HG02981 (cell line): ENCODE measurements around the gene BTBD9.

Experiments
- ATAC-seq: cut with Tn5 transposase; IDR thresholded peaks from one replicate; pipeline ENCODE4 v1.9.1; 2021; ENCODE audit warnings: mild to moderate bottlenecking, moderate library complexity; ENCODE audit not compliant: unreplicated experiment

The BTBD9 gene

DNA sequence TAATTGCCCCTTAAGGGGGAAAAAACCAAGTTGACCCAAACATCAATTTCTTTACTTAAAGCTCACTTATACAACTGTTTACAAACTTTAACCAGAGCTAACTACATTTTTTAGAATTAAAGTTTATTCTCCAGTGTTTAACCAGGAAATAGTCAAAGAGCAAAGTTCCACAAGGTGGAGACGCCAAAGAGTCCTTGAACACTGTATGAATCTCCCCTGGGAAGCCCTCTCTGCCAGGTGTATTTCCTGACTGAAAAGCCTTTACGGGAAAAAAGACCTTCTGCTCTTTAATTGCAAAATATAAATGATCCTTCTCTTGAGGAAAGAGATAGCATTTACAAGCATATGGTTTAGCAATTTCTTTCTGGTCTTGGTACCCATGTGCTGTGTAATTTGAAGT, 36.2 kb downstream of the BTBD9 start:
- ATAC-seq = no peak

DNA sequence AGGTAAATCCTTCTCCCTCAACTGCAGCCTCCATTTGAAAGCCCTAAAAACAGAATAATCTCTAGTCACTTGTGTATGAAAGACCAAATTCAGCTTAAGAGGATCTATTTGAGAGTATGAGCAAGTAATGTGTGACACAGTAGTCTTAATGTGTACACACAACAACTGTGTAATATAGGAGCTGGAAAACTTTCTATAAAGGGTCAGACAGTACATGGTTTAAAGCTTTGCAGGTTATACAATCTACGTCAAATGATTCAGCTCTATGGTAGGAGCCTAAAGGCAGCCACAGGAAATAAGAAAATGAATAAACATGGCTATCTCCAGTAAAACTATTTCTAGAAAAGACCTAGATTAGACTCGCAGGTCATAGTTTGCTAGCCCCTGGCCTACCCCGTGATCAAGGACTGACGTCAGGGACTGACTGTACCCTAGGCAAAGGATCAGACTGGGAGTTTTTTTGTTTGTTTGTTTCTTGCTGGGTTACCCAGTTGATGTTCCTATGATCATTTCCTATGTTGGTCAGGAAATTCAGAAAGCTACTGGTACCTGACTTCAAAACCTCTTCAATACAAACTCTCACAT, 39.7 kb downstream of the BTBD9 start:
- no peak for ATAC-seq

DNA sequence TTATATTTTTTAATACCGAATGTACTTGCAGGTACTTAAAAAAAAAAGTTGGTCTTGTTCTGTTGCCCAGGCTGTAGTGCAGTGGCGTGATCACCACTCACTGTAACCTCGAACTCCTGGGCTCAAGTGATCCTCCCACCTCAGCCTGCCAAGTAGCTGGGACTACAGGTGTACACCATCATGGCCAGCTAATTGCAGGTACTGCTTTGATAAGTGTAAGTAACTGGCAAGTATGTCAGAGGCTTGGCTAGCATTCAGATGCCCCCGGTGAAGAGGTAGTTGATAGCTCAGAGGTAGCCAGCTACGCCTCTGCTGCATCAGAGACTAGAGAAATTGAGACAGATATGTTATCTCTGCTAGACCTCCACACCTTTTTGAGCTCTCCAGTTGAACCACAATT, 40.5 kb downstream of the BTBD9 start:
- no peak for ATAC-seq

DNA sequence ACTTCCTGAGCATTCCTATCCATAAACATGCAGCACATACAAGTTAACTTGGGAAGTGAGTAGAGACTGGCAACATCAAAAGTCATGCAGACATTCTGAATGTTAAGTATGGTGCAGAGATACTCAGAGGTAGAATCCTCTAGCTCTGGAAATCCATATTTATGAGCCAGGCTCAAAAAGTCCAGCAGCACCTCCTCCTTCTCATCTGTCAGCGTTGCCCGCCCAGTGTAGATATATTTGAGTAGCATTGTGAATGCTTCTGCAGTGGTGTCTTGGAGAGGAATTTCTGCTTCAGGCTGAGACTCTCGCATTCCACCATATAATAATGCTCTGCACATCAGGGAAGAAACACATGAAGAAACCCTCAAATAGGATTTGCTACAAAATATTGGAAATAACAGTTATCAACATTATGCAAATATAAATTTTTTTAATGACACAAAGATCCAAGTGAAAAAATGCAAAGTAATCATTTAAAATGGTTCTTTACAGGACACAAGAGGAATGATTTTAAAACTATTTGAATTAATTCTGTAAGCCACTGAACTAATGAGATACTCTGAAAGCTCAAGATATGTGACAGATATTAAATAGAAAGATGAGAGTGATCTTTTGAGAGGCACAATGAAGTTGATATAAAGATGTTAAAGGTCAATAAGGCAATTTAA, 45.6 kb downstream of the BTBD9 start:
- no peak for ATAC-seq

DNA sequence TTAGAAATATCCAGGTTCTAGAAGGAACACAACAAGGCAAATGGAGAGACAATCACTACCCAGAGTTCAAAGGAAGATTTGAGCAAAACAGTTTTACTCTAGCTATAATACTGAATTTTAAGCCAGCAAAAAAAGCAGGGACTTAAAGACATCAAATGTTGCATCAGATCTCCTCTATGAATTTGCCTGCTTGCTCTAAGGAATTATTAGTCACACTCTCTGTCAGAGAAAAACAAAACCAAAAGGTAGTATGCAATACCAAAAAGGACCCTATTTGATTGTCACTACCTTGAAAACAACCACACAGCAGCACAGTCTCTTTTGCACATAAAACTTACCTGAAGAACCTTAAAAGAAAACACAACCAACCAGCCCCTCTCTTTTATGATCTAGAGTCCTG, 46.3 kb downstream of the BTBD9 start:
- ATAC-seq = no peak

DNA sequence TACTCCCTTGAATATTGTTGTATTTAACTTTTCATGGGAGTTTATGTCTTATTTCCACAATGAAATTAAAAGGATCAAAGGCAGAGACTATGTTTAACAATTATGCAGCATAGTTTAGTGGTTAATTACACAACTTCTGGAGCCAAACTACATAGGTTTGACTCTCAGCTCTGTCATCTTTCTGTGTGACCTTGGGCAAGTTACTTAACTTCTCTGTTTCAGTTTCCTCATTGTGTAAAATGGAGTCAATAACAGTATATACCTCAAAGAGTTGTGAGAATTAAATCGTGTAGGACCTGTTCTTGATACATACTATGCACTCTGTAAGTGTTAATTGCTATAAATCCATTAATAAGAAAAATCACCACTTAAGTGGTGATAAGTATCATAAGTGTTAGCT, 48.3 kb downstream of the BTBD9 start:
- no peak for ATAC-seq

DNA sequence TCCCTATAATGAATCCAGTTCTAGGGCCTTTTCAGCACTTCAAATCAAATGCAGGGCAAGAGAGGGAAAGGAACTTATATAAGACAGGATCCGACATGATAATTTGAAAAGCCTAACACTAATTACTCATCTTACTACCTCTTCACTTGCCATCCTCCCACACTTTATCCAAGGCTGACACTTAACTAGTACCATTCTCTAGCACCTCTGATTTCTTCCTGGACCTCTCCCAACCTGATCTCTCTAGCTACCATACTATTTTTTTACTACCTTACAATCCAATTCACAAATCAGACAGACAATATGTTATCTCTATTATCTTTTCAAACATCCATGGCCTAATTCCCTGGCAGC, 50.4 kb downstream of the BTBD9 start:
- ATAC-seq = no peak

DNA sequence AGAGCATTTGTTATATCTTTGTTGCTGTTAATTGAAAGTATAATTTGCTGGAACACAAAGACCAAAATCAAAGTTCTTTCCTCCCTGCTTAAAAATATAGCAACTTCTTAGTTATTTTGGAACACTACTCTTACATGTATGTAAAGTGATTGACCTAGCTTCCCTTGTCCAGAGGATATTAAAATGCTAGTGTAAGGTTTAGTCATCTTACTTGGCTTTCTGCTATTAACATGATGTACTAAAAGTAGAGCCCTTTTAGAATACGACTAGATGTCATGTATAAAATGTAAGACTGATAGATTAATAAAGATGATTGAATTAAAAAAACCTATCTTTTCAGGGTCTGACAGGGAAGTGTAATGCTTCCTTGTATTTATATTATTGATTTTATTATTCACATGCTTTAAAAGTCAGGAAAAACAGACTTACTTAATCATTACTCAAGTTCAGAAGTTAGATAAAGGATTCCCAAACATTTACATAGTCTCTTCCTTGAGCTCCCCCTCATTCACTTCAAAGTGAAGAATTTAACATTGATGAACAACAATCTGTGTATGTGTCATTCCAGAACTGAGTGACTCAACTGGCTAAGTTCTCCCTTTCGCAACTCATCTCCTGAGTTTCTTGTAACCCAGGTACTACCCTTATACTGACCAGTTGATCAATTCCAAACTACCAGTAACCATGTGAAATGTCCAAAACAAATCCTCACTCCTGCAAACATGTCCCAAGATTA, 50.9 kb downstream of the BTBD9 start:
- ATAC-seq = no peak

DNA sequence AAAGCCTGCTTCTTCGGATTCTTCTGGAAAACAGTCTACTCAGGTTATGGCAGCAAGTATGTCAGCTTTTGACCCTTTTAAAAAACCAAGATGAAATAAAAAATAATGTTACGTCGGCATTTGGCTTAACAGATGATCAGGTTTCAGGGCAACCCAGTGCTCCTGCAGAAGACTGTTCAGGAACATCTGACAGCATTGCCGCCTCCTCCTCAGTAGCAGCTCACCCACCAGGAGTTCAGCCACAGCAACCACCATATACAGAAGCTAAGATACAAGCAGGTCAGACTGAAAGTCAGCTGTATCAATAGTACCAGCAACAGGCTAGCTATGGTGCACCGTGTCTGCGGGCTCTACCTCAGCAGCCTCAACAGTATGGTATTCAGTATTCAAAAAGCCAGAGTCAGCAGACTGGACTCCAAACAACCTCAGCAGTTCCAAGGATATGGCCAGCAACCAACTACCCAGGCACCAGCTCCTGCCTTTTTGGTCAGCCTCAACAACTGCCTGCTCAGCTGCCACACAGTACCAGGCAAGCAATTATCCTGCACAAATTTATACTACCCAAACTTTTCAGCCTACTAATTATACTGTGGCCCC, 51.9 kb downstream of the BTBD9 start:
- no peak for ATAC-seq

DNA sequence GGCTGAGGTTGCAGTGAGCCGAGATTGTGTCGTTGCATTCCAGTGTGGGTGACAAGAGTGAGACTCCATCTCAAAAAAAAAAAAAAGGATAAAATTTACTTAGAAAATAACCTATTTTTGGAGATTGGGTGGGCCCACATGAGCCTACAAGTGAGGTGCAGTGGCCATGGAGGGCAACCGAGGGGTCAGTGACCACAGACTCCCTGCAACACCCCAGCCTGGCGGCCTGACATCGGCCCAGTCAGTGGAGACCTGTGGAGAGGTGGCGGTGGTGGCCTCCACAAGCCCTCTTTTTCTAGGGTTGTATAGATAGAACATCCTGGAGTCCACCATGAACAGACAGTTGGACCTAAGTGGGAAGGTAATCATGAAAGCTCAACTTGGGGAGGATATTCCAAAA, 52.7 kb downstream of the BTBD9 start:
- no peak for ATAC-seq

DNA sequence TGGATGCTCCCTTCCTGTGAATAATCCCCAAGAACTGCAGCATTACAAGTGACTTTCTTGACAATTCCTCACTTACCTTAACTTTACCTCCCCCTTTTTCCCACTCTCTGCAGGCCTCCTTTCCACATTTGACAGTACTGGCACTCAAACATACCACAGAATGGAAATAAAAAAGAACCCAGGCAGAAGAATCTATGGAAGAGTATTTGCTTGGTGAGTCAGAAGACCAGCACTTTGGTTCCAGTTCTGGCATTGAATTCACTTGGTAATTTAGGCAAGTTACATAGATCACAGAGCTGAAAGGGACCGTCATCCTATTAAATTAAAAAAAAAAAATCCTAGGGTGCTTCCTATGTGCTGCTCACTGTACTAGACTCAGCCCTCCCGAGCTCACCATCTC, 55.0 kb downstream of the BTBD9 start:
- ATAC-seq = no peak

DNA sequence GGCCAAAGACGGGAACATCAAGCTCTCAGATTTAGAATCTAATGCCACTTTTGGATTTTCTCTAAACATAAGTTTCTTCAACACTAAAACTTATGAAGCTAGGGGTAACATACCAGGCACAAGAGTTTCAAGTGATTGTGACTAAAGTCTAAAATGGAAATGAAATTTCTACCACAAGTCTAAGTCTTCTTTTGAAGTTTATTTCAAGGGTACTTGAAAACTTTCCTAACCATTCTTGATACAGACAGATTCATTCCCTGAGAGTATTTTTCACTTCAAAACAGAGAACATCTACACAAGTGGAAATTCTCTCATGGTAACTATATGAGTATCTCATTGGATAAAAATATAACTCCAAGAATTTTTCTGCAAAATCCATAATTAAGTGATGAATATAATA, 56.2 kb downstream of the BTBD9 start:
- ATAC-seq = no peak

DNA sequence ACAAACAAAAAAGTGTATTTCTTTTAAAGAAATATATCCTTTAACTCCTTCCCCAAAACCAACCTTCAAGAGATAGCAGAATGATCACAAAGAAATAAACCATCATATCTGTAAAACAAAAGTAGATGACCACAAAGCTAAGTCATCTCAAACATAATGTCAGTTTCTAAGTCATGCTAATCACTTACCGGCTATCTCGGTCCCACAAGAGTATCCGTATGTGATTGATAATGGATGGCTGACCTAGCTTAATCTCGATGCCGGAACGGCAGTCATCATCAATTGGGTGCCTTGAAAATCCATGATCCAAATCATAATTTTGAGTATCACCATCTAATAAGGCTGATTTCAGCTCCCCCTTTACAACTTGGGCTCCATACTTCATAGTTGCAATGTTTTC, 59.7 kb downstream of the BTBD9 start:
- ATAC-seq = no peak

DNA sequence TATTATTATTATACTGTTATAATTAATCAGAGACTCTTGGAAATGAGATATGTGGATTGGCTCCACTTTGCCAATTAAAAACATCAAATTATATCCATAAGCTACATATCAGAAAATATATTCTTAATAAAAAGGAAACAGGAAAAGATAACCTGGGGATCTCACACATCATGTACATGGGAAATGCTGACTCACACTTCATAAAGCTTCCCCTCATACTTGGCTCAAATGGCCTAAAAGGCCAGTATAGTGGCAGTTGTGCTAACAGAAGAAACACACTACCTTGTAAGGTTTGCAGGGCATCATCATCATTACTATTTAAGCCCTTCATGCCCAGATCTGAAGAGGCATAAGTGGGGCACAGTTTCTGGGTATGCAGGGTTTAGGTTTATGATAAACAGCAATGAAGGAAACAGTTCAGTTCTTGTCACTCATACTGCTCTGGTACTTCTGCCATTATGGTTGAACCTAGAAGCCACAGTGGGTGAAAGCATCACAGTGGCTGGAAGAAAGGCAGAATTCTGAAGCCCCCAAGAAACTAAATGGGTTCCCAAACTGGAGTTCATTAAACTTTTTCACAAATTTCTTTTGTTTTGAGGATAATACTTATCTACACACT, 60.6 kb downstream of the BTBD9 start:
- ATAC-seq = no peak

DNA sequence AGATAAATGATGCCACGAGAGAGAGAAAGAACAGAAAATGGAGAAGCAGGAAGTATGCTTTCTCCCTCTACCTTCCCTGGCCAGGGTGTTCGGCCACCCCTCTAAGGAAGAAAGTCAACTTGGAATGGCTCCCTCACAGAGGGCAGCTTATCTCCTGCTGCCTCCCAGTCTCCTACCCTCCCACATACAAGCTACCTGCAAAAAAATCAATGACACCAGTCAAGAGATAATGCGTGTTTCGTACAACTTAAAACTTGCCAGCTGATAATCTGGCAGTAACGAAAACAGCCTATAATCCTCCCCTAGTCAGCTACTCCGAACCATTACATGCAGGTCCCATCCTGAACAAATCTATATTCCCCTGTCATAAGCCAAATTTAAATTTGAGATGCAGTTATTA, 61.7 kb downstream of the BTBD9 start:
- ATAC-seq = no peak

DNA sequence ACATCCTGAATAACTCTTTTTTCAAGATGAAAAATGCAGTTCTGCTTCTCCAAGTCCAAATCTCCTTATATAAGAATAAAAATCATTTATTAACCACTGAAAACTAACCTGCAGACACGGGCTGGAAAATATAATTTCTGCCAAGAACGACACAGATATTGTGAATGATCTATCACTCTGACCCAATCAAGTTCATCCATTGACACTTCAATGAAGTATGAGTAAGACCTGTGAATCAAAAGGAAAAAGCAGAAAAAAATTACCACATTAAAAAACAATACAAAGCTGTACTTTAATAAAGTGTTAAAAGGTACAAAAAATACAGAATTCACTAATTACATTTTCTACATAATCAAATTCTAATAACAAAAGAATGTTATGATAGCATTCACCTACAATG, 62.2 kb downstream of the BTBD9 start:
- no peak for ATAC-seq

DNA sequence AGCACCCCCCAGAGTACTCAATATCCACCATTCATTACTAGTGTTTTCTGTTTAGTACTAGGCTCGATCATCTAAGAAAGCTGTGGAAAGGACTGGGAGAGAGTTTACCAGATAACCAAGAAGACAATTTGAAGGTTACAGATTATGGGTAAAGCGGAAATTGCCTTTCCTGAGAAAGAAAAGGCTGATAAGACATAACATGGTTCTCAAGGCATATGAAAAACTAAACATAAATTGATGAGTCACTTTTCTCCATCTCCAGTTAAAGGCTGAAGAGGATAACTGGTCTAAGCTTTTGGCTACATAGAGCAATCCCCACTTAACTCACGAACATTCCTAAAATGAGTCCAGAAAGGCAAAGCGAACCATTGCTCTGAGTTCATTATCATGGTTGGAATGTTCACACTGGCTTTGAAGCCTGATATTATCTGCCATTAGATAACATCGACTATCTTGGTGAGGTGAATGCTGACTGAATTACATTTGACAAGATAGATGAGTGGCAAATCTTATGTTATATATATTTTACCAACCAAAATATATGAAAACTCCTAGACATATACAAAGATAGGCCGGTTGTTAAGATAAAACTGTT, 65.8 kb downstream of the BTBD9 start:
- ATAC-seq = no peak

DNA sequence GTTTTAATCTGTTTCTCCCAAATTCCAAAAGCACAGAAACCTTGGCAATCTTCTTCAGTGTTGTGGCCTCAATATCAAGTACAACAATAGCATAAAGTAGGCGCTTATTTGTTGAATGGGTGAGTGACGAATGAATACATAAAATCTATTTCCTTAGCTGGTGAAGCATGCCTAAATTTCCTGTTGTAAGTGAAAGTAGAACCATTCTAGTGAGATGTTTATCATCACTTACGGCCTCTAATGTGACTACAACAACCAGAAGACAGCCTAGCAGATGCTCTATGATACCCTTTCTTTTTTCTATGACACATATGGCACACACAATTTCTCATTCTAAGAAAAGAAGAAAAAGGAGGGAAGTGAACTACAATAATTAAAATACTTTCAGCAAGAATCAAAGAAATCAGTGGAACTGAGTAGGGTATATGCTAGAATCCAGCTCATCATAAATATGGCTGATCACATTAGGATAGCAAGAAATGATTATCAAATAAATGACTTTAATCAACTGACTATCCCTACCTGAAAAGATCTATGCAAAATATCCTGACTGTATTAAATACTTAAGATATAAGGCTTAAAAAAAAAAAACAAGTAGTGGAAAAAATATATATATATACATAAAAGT, 67.4 kb downstream of the BTBD9 start:
- ATAC-seq = peak; percentile 75

DNA sequence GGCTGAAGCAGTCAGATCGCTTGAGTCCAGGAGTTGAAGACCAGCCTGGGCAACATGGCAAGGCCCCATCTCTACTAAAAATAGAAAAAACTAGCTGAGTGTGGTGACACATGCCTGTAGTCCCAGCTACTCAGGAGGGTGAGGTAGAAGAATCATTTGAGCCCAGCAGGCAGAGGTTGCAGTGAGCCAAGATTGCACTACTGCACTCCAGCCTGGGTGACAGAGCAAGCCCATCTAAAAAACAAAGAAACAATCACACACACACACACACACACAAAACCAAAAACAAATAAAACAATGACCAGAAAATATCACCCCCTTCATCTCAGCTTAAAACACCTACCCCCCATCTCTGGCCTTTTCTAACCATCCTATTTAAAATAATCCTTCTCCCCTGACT, 68.0 kb downstream of the BTBD9 start:
- no peak for ATAC-seq

DNA sequence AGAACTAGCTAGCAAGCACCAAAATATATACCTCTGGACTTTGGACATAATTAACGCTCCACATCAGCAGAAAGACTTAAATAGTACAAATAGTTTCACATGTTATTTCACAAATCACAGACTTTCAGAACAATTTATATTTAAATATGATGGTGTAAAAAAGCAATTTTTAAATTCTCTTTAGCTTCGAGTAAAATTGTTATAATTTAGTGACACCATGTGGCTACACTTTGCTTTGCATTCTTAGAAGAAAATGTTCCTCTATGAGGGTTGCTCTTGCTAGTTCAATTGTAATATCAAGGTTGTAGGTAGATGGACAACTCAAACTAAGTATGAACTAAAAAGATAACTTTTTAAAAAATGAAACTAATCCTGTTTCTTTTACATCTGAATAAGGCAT, 69.0 kb downstream of the BTBD9 start:
- ATAC-seq = no peak

DNA sequence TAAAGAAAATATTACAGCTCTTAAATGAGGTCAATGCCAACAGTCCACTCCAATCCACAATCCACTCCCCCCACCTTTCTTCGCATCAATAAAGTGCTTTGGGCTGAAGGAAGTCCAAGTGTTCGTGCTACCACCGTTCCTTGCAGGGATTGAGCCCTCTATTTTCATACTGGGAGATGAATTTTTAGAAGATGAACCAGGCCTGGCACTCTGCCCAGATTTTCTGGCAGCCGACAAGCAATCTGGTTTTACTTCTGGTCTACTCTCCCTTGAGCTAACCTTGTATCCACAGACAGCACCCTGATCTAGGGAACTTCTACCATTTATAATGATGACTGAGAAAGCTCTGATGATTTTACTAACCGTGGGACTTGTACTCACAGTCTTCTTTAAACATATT, 72.3 kb downstream of the BTBD9 start:
- ATAC-seq = no peak
